IPS-20b (cell line): ENCODE data around the gene NPPB.
"Not testable (repeated sequence)": the region's sequence is repeated elsewhere in the genome, so short reads cannot be mapped to it uniquely, and the experiment has no call there.

Source experiments
- H3K27ac ChIP-seq: one replicate; pipeline ENCODE4 v1.5.1; 2013; ENCODE audit warnings: low read length
- H3K27me3 ChIP-seq: 2 replicates; pipeline ENCODE4 v1.6.1; 2013; ENCODE audit warnings: mild to moderate bottlenecking, low read length, inconsistent platforms; ENCODE audit not compliant: insufficient read depth
- H3K36me3 ChIP-seq: 2 replicates; pipeline ENCODE4 v1.6.1; 2013; ENCODE audit warnings: low read depth, mild to moderate bottlenecking, inconsistent platforms, low read length, moderate library complexity; ENCODE audit not compliant: insufficient read depth
- H3K4me1 ChIP-seq: 2 replicates; pipeline ENCODE4 v1.6.1; 2013; ENCODE audit warnings: mild to moderate bottlenecking, control low read depth, inconsistent platforms, low read length, moderate library complexity; ENCODE audit not compliant: insufficient read depth
- H3K4me3 ChIP-seq: 2 replicates; pipeline ENCODE4 v1.5.1; 2013; ENCODE audit warnings: mild to moderate bottlenecking, low read length, inconsistent platforms
- H3K9ac ChIP-seq: 2 replicates; pipeline ENCODE4 v1.6.1; 2013; ENCODE audit warnings: low read depth, mild to moderate bottlenecking, inconsistent platforms, low read length, moderate library complexity
- H3K9me3 ChIP-seq: 2 replicates; pipeline ENCODE4 v1.6.1; 2013; ENCODE audit warnings: mild to moderate bottlenecking, low read depth, low read length, inconsistent platforms; ENCODE audit not compliant: insufficient read depth

The NPPB gene

DNA sequence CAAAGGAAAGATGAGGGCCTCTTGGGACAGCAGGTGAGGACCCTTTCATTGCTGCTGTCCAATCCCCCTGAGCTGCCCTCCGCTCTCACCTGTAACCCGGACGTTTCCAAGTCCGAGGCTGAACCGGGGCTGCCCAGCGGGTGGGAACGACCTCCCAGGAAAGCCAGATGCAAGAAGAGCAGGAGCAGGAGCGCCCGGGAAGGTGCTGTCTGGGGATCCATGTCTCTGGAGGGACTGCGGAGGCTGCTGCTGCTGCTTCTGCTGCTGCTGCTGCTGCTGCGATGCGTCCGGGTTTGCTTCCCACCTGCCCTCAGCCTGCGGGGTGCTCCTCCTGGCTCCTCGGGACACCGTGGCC, at the start of gene NPPB:
NPPB (minus strand) TSS at position 333 of the 355 bp plus-strand sequence; CDS start at position 221, 112 bp downstream.
- peak within 1 kb of the TSS; percentile 32; the same call in 1 of the 2 replicates for H3K4me3 ChIP-seq

DNA sequence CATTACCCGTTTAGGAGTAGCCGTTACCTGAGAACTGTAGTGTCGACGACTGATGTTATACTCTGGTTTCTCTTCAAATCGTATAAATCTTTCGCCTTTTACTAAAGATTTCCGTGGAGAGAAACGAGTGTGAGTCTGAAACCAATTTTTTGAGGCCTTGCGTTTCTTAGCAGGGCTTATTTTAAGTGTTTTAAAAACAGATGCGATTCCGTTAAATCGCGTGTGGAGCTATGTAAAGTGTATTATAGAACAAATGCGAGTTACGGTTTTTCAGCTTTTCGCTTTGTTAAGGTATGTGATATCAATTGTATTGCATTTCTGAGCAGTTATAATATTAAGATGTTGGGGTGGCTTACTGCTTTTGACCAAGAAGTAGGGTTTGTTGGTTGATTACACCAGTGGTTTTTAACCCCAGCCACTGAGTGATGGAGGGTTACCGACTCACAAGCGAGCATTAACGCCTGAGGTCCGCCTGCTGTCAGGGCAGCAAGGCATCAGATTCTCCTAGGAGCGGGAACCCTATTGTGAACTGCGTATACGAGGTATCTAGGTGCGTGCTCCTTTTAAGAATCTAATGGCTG, 49.4 kb upstream of the NPPB start:
- H3K27me3 ChIP-seq: no peaks in the 10 kb centered on the region
- H3K27ac ChIP-seq: peak overlapping the region; percentile 97

More for the DNA sequence above, at the start of gene NPPB:
- Histone ChIP-seq H3K9me3 (no peaks in the 10 kb centered on the region), H3K4me1 (no peaks in the 10 kb centered on the region), H3K36me3 (no peaks in the 10 kb centered on the region), H3K27ac (no peak within 1 kb of the TSS), H3K9ac (no peak within 1 kb of the TSS), H3K27me3 (peaks cover 63% of the 10 kb centered on the region)

DNA sequence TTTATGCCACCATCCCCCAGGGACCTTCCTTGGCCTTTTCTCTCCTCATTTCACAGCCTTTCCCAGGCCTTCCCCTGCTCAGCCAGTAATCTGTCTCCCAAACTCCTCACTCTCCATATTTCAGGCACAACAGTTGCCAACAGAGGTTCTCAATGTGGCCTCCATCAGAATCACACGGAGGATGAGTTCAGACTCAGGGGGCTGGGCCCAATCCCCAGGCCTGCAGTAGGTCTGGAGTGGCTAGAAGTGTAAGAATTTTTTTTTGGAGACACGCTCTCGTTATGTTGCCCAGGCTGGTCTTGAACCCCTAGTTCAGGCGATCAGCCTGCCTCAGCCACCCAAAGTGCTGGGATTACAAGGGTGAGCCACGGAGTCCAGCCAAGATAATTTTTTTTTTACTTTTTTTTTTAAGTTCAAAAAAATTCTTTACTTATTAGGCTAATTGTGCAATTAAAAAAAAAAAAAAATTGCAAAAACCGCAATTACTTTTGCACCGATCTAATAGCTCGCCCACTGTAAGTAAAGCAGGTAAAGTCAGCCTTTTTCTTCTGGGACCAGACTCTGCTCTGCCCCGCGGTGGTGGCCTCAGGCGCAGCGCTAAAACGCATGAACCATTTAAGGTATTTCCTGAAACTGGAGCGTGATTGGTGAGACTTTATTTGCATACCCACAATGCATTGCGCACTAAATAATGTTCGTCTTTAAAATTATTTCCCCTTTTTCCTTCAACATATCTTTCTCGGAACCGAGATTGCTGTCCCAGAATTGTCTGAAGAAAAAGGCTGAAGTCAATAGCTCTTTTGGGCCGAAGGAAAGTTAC, 48.7 kb upstream of the NPPB start:
- no peaks in the 10 kb centered on the region for H3K36me3 ChIP-seq
- H3K4me1 ChIP-seq: no peaks in the 10 kb centered on the region
- H3K4me3 ChIP-seq: no peak overlapping the region

More for the DNA sequence above, 49.4 kb upstream of the NPPB start:
- Histone ChIP-seq H3K4me1 (no peaks in the 10 kb centered on the region), H3K36me3 (no peaks in the 10 kb centered on the region), H3K4me3 (peak overlapping the region; percentile 67), H3K9ac (peak overlapping the region; percentile 91), H3K9me3 (no peaks in the 10 kb centered on the region)

DNA sequence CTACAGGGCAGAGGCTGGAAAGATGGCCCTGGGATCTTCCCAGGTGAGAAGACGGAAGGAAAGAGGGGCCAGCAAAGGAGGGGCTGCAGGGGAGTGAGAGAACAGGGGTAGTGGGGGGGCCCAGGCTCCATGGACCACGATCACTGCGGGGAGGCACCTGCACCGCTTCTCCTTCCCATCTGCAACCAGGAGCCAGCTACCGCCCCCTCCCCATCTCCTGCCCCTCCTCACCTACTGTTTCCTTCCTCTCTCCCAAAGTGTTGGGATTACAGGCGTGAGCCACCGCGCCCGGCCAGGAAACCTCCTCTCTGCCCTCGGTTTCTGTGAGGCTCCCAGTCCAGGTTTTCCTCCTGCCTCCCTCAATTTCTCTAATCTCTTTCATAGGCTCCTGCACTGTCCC, 48.1 kb upstream of the NPPB start:
- Histone ChIP-seq H3K36me3 (no peaks in the 10 kb centered on the region), H3K9ac (peak overlapping the region; percentile 69; the same call in 1 of the 2 replicates), H3K4me1 (no peaks in the 10 kb centered on the region), H3K27ac (peak overlapping the region; percentile 53), H3K27me3 (no peaks in the 10 kb centered on the region), H3K9me3 (no peaks in the 10 kb centered on the region), H3K4me3 (no peak overlapping the region)

More for the DNA sequence above, 48.7 kb upstream of the NPPB start:
- peak overlapping the region; percentile 91 for H3K9ac ChIP-seq
- H3K27me3 ChIP-seq: no peaks in the 10 kb centered on the region
- H3K9me3 ChIP-seq: no peaks in the 10 kb centered on the region
- H3K27ac ChIP-seq: peak overlapping the region; percentile 97

DNA sequence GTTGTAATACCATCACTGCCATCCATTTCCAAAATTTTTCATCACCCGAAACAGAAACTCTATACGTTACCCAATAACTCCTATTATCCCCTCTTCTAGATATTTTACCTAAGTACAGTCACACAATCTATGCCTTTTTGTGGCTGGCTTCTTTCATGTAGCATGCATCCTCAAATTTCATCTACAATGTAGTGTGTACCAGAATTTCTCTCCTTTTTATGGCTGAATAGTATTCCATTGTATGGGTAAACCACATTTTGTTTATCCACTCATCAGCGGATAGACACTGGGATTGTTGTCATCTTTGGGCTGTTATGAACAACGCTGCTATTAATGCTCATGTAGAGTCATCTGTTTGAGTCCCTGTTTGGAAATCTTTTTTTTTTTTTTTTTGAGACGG, 46.2 kb upstream of the NPPB start:
- Histone ChIP-seq H3K4me1 (no peaks in the 10 kb centered on the region), H3K9me3 (no peaks in the 10 kb centered on the region), H3K36me3 (no peaks in the 10 kb centered on the region), H3K9ac (no peak overlapping the region), H3K27ac (no peak overlapping the region), H3K27me3 (no peaks in the 10 kb centered on the region), H3K4me3 (no peak overlapping the region)

DNA sequence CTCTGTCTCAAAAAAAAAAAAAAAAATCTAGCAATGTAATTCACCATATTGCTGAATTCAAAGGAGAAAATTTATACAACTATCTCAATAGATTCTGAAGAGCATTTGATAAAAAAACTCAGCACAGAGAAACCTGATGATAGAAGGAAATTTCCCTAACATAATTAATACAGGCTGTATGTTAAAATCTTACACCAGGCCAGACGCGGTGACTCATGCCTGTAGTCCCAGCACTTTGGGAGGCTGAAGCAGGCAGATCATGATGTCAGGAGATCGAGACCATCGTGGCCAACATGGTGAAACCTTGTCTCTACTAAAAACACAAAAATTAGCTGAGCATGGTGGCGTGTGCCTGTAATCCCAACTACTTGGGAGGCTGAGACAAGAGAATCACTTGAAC, 45.4 kb upstream of the NPPB start:
- not testable (repeated sequence) for H3K4me3 ChIP-seq, H3K4me1 ChIP-seq, H3K9ac ChIP-seq, H3K9me3 ChIP-seq, H3K27ac ChIP-seq, H3K27me3 ChIP-seq, H3K36me3 ChIP-seq

DNA sequence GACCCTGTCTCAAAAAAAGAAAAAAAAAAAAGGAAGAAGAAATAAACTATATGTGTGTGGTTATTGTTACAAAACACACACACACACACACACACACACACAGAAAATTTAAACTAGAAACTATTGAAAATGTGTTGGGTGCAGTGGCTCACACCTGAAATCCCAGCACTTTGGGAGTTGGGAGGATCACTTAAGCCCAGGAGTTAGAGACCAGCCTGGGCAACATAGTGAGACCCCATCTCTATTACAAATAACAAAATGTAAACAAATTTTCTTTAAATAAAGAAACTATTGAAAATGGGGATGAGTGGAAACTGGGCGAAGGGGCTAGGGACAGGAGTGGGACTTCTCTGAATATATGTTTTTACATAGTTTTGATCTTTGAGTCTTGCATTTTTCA, 44.5 kb upstream of the NPPB start:
- no peaks in the 10 kb centered on the region for H3K9me3 ChIP-seq
- H3K27ac ChIP-seq: no peak overlapping the region
- H3K36me3 ChIP-seq: no peaks in the 10 kb centered on the region
- no peak overlapping the region for H3K9ac ChIP-seq
- H3K4me1 ChIP-seq: no peaks in the 10 kb centered on the region
- peaks cover 13% of the 10 kb centered on the region for H3K27me3 ChIP-seq
- H3K4me3 ChIP-seq: no peak overlapping the region

DNA sequence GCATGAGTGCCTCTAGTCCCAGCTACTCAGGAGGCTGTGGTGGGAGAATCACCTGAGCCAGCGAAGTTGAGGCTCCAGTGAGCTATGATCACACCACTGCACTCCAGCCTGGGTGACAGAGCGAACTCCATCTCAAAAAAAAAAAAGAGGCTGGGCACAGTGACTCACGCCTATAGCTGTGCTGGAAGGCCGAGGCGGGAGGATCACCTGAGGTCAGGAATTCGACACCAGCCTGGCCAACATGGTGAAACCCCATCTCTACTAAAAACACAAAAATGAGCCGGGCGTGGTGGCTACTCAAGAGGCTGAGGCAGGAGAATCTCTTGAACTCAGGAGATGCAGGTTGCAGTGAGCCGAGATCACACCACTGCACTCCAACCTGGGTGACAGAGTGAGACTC, 42.7 kb upstream of the NPPB start:
- not testable (repeated sequence) for H3K9me3 ChIP-seq, H3K36me3 ChIP-seq, H3K9ac ChIP-seq, H3K27ac ChIP-seq, H3K4me1 ChIP-seq, H3K4me3 ChIP-seq
- peaks cover 25% of the 10 kb centered on the region for H3K27me3 ChIP-seq

DNA sequence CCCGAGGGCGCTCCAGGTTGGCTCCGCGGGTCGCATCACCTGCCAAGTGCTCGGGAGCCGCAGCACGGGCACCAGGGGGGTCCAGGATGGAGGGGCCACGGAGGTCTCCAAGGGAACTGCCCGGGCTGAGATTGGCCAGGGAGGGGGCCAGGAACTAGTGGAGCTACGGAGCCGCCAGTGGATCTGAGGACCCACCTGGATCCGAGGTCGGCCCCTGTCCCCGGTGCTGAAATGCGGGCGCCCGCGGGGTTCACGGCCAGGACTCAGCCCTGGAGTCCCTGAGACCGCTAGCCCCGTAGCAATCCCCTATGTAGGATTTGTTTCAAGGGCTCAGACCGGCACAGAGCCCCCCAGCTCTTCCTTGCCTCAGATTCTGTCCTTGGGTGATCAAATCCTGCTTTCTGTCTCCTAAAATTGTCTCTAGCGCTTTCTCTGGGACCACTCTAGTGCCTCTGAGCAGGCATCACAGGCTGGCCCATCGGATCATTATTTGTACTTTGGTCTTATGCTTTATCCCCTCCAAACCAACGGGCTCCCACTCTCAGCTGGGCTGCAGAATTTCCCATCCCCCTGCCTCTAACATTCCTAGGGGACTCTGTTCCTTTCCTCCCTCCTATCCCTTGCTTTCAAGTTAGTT, 40.2 kb upstream of the NPPB start:
- no peaks in the 10 kb centered on the region for H3K36me3 ChIP-seq
- no peak overlapping the region for H3K27ac ChIP-seq
- peaks cover 25% of the 10 kb centered on the region for H3K27me3 ChIP-seq
- H3K9me3 ChIP-seq: no peaks in the 10 kb centered on the region
- H3K4me1 ChIP-seq: no peaks in the 10 kb centered on the region
- no peak overlapping the region for H3K4me3 ChIP-seq
- no peak overlapping the region for H3K9ac ChIP-seq

DNA sequence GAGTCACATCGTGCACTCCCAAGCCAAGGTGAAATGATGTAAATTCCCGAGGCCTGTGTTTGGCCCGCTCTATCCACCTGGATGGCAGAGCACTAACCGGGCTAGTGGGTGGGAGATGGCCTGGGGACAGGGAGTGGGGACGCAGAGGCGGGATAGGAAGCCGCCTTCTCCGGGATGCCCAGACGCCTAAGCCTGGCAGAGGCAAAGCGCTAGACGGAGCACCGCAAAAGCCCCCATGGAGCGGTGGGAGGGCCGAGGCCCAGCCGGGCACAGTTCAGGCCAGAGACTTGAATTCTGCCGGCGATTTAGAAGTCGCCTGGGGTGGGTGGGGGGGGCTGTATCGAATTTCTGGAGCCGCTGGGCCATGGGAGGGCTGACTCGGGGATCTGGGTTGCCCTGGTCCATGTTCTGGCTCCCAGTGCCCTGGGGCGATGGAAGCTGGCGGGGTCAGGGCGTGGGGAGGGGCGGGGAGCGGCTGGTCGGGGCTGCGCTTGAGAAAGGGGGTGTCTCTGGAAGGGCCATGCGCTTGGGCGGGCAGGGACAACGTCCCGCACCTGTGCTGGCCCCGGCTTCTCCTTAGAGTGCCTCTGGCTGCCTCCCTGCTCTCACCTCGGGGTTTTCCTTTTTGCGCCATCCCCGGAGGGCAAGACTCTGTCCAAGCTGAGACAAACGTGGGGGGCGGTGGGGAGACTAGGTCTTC, 39.5 kb upstream of the NPPB start:
- Histone ChIP-seq H3K9me3 (no peaks in the 10 kb centered on the region), H3K36me3 (no peaks in the 10 kb centered on the region), H3K4me3 (no peak overlapping the region), H3K27me3 (peaks cover 25% of the 10 kb centered on the region), H3K27ac (no peak overlapping the region), H3K4me1 (no peaks in the 10 kb centered on the region), H3K9ac (no peak overlapping the region)

DNA sequence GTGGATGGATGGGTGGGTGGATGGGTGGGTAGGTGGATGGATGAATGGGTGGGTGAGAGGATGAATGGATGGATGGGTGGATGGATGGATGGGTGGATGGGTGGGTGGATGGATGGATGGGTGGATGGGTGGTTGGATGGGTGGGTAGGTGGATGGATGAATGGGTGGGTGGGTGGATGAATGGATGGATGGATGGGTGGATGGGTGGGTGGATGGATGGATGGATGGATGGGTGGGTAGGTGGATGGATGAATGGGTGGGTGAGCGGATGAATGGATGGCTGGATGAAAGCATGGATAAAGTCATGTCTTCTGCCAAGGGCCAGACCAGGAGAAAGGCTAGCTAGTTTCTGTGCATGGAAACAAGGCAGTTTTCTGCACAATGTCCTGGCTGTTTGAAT, 35.8 kb upstream of the NPPB start:
- H3K36me3 ChIP-seq, H3K4me1 ChIP-seq, H3K9me3 ChIP-seq, H3K4me3 ChIP-seq, H3K27ac ChIP-seq, H3K9ac ChIP-seq: not testable (repeated sequence)
- H3K27me3 ChIP-seq: peaks cover 24% of the 10 kb centered on the region
